ENCODE data around the gene CCNL2.
"Not testable (repeated sequence)": the region's sequence is repeated elsewhere in the genome, so short reads cannot be mapped to it uniquely, and the experiment has no call there.

The CCNL2 gene

DNA sequence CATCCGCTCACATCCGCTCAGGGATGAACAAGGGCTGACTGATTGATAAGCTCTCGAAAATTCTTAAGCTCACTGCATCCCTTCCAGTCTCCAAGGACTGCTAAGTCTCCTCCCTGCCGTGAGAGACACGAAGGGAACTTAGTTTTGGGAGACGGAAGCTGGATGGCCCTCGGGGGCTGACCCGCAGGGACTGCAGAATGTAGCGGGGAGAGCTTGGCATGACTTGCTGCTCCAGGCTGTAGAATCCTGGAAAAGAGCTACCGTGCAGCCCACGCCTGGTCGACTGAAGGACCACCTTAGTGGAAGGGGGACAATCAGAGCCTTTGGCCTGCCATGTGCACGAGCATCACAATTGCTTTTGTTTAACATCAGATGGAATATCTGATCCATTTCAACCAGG, 16.6 kb upstream of the CCNL2 start:
- Mint-ChIP-seq H3K4me1 (peaks cover 23% of the 10 kb centered on the region), H3K9me3 (no peaks in the 10 kb centered on the region), H3K36me3 (peaks cover 6% of the 10 kb centered on the region)

GRCh38 chr1:1412311-1412902, 13.3 kb upstream of the CCNL2 start:
- H3K36me3 Mint-ChIP-seq, H3K9me3 Mint-ChIP-seq, H3K27ac Mint-ChIP-seq, H3K4me3 Mint-ChIP-seq, H3K27me3 Mint-ChIP-seq, ATAC-seq: not testable (repeated sequence)
- peaks cover 12% of the 10 kb centered on the region for H3K4me1 Mint-ChIP-seq

More for the DNA sequence above, 16.6 kb upstream of the CCNL2 start:
- no peak for ATAC-seq
- Mint-ChIP-seq H3K27me3 (peaks cover 4% of the 10 kb centered on the region), H3K4me3 (no peak overlapping the region), H3K27ac (no peak overlapping the region)

GRCh38 chr1:1411626-1412025, 12.5 kb upstream of the CCNL2 start:
- H3K4me3 Mint-ChIP-seq = no peak overlapping the region
- ATAC-seq = no peak
- H3K36me3 Mint-ChIP-seq = peaks cover 6% of the 10 kb centered on the region
- H3K4me1 Mint-ChIP-seq = peaks cover 12% of the 10 kb centered on the region
- no peaks in the 10 kb centered on the region for H3K27me3 Mint-ChIP-seq
- no peak overlapping the region for H3K27ac Mint-ChIP-seq
- H3K9me3 Mint-ChIP-seq = no peaks in the 10 kb centered on the region

DNA sequence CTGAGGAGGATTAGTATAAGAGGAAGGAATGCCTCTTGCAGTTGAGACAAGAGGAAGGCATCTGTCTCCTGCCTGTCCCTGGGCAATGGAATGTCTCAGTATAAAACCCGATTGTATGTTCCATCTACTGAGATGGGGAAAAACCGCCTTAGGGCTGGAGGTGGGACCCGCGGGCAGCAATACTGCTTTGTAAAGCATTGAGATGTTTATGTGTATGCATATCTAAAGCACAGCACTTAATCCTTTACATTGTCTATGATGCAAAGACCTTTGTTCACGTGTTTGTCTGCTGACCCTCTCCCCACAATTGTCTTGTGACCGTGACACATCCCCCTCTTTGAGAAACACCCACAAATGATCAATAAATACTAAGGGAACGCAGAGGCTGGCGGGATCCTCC, 11.1 kb upstream of the CCNL2 start:
- not testable (repeated sequence) for H3K4me3 Mint-ChIP-seq, H3K27me3 Mint-ChIP-seq, ATAC-seq, H3K9me3 Mint-ChIP-seq, H3K27ac Mint-ChIP-seq
- Mint-ChIP-seq H3K36me3 (peaks cover 17% of the 10 kb centered on the region), H3K4me1 (peaks cover 26% of the 10 kb centered on the region)

DNA sequence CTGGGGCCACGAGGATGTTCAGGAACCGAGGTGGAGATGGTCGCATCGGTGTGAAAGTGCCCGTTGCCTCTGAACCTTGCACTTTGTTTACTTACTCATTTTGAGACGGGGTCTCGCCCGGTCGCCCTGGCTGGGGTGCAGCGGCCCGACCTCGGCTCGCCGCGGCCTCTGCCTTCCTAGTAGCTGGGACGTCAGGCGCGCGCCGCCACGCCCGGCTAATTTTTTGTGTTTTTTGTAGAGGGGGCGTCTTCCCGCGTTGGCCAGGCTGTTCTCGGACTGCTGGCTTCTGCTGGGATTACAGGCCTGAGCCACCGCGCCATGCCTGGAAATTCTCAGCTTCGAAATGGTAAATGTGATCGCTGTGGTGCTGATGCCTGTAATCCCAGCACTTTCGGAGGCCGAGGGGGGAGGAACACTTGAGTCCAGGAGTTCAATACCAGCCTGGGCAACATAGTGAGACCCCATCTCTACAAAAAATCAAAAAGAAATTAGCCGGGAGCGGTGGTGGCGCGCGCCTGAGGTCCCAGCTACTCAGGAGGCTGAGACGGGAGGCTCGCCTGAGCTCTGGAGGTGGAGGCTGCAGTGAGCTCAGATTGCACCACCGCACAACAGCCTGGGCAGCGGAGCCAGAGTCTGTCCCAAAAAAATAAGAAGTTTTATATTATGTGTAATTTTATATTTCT, 8.6 kb upstream of the CCNL2 start:
- Mint-ChIP-seq H3K9me3 (no peaks in the 10 kb centered on the region), H3K27me3 (no peaks in the 10 kb centered on the region), H3K27ac (peak overlapping the region; percentile 91), H3K36me3 (peaks cover 37% of the 10 kb centered on the region), H3K4me3 (peak overlapping the region; percentile 92), H3K4me1 (peaks cover 40% of the 10 kb centered on the region)
- peak; percentile 61 for ATAC-seq

DNA sequence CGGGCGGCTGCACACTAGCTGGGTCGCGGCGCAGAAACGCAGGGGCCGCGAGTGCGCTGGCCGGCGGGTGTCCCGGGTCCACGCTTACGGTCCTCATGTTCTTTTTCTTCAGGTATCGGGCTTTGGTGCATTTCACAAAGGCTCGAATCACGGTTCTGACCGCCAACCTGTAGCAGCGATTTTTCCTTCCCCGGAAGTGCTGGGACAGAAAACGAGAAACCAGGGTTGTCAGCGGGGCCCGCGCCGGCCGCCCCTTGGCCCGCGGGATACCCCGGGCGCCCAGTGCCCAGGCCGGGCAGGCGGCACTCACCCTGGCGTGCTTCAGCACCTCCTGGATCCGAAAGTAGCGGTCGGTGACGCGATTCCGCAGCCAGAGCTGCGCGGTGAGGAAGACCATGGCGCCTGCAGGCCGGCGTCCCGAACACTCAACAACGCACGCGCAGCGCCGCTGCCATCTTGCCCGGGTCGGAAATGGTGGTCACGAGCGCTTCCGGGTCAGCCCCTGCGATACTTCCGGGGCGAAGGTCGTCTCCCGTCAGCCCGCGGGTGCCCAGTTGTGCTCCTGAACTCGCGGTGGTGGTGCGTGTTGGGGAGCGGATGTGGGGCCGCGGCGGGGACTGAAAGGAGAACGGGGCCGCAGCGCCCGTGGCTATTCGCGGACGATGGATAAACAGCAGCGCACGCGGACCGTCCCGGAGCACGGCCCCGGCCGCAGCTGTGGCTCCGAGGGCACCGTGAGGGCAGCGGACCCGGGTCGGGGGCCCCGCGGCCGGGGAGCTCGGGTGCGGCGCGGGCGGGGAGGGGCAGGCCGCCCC, 7.9 kb upstream of the CCNL2 start, which contains the start of gene MRPL20:
MRPL20 (minus strand) TSS at position 473 of the 815 bp plus-strand sequence; CDS start at position 397, 76 bp downstream.
- H3K4me1 Mint-ChIP-seq = peaks cover 44% of the 10 kb centered on the region
- peak; percentile 98 for ATAC-seq
- peak within 1 kb of the TSS; percentile 91 for H3K27ac Mint-ChIP-seq
- H3K27me3 Mint-ChIP-seq = no peaks in the 10 kb centered on the region
- peaks cover 43% of the 10 kb centered on the region for H3K36me3 Mint-ChIP-seq
- no peaks in the 10 kb centered on the region for H3K9me3 Mint-ChIP-seq
- H3K4me3 Mint-ChIP-seq = peak within 1 kb of the TSS; percentile 92

DNA sequence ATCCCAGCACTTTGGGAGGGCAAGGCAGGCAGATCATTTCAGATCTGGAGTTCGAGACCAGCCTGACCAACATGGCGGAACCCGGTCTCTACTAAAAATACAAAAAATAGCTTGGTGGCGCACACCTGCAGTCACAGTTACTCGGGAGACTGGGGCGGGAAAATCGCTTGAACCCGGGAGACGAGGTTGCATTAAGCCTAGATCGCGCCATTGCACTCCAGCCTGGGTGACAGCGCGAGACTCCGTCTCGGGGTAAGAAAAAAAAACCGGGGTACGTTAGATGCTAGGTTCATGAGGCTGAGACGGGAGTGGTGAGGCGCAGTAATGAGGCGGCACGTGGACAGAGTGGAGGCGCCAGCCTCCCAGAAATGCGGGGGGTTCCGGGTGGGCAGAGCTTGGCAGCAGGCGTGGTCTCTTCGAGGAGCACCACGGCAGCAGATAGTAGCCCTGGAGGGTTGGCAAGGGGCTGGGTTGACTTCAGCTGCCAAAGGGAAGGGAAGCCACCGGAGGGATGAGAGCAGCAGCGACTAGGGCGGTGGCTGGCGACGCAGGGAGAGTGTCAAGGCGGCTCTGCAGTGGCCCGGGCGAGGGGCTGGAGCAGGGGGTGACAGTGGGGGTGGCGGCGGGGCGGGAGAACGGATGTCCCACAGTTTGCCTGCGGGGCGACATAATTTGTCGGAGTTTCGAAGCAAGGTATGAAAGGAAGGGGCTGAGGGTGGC, 7.1 kb upstream of the CCNL2 start:
- Mint-ChIP-seq H3K4me1 (peaks cover 46% of the 10 kb centered on the region), H3K9me3 (no peaks in the 10 kb centered on the region), H3K27ac (peak overlapping the region; percentile 91), H3K36me3 (peaks cover 46% of the 10 kb centered on the region), H3K27me3 (no peaks in the 10 kb centered on the region), H3K4me3 (peak overlapping the region; percentile 92)
- peak; percentile 14 for ATAC-seq

GRCh38 chr1:1403653-1404052, 4.5 kb upstream of the CCNL2 start:
- Mint-ChIP-seq H3K27ac (peak overlapping the region; percentile 5), H3K4me1 (peaks cover 57% of the 10 kb centered on the region), H3K36me3 (peaks cover 53% of the 10 kb centered on the region), H3K27me3 (no peaks in the 10 kb centered on the region), H3K4me3 (no peak overlapping the region), H3K9me3 (no peaks in the 10 kb centered on the region)
- no peak for ATAC-seq

- not testable (repeated sequence) for H3K27me3 Mint-ChIP-seq, H3K9me3 Mint-ChIP-seq, H3K4me3 Mint-ChIP-seq, ATAC-seq
- Mint-ChIP-seq H3K36me3 (peaks cover 56% of the 10 kb centered on the region), H3K4me1 (peaks cover 57% of the 10 kb centered on the region), H3K27ac (peak overlapping the region; percentile 5)
Observed at GRCh38 chr1:1402901-1403392, 3.8 kb upstream of the CCNL2 start.

GRCh38 chr1:1402072-1402900, 3.2 kb upstream of the CCNL2 start:
- H3K27me3 Mint-ChIP-seq = no peaks in the 10 kb centered on the region
- H3K4me1 Mint-ChIP-seq = peaks cover 58% of the 10 kb centered on the region
- peaks cover 63% of the 10 kb centered on the region for H3K36me3 Mint-ChIP-seq
- peak overlapping the region; percentile 37 for H3K4me3 Mint-ChIP-seq
- H3K27ac Mint-ChIP-seq = peak overlapping the region; percentile 40
- ATAC-seq = no peak
- no peaks in the 10 kb centered on the region for H3K9me3 Mint-ChIP-seq

DNA sequence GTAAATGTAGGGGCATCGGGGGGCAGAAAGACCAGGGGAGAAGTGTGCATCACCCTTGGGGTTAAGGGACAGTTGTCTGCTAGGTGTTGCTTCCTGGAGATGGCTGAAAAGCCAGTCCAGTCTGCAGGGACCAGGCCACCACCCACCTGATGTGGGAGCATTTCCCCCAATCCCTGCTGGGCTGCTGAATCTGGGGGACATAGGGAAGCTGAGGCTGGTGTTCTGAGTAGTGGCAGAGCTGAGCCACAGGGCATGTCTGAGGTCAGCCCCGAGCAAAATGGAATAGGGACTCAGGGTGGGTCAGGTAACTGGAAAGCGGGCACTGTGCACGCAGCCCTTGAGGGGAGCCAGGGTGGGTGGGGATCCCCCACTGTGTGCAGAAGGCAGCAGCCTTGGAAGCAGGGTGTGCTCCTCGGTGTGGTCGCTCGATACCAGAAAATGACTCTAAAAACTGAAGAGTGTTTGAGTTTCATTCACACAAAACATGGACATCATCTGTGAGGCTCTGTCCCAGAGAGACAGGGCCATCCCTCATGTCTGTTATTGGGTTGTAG, 2.4 kb upstream of the CCNL2 start:
- Mint-ChIP-seq H3K4me3 (peak overlapping the region; percentile 34), H3K27me3 (no peaks in the 10 kb centered on the region), H3K36me3 (peaks cover 62% of the 10 kb centered on the region), H3K9me3 (no peaks in the 10 kb centered on the region), H3K27ac (peak overlapping the region; percentile 91), H3K4me1 (peaks cover 57% of the 10 kb centered on the region)
- no peak for ATAC-seq

GRCh38 chr1:1400576-1401456, 1.7 kb upstream of the CCNL2 start:
- H3K27ac Mint-ChIP-seq = peak overlapping the region; percentile 91
- no peaks in the 10 kb centered on the region for H3K9me3 Mint-ChIP-seq
- H3K27me3 Mint-ChIP-seq = no peaks in the 10 kb centered on the region
- ATAC-seq = no peak
- H3K4me1 Mint-ChIP-seq = peaks cover 51% of the 10 kb centered on the region
- H3K4me3 Mint-ChIP-seq = peak overlapping the region; percentile 91
- peaks cover 58% of the 10 kb centered on the region for H3K36me3 Mint-ChIP-seq

DNA sequence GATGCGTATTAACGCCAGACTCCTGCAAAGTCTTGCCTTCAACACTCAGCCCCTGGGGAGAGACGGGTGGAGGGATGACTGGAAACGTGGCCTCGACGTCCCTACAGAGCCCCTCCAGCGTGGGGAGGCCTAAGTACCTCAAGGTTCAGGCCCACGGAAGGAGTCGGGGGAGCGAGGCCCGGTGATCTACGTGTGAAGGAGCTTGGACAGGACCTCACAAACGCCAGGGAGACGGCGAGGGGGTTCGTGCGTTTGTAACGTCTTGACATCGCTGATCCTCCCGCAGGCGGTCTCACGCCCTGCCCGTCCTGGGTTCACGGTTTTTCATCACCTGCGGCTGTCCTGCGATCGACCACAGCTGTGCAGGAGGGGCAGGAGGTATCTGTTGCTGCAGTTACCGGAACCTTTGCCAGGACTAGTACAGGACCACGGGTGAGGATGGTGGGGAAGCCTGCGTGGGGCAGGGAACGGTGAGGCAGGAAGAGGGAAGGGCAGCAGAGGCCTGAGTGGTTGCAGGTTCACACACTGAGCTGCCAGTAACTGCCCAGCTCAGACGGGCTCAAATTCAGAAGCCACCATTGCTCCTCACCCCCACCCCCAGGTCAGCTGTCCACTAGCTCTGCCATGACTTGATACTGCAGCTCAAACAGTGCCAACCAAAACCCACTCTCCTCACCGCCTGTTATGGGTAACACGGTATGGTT, 889 bp upstream of the CCNL2 start:
- Mint-ChIP-seq H3K4me1 (peaks cover 51% of the 10 kb centered on the region), H3K27ac (peak overlapping the region; percentile 91), H3K4me3 (peak overlapping the region; percentile 91), H3K36me3 (peaks cover 59% of the 10 kb centered on the region), H3K27me3 (no peaks in the 10 kb centered on the region), H3K9me3 (no peaks in the 10 kb centered on the region)
- peak; percentile 5 for ATAC-seq
